ENCODE results near the gene SAMHD1. TPM values are rescaled to one million over a fixed set of nuclear protein-coding genes. Genes with fewer than 3 reads are reported as not detected.

SAMHD1 gene
- total and polyA plus RNA-seq, 2 of the 8 experiments (the other 6 are each of a cell fraction or from before 2014, with no cell fraction given): 22.0 to 37.1 TPM

DNA sequence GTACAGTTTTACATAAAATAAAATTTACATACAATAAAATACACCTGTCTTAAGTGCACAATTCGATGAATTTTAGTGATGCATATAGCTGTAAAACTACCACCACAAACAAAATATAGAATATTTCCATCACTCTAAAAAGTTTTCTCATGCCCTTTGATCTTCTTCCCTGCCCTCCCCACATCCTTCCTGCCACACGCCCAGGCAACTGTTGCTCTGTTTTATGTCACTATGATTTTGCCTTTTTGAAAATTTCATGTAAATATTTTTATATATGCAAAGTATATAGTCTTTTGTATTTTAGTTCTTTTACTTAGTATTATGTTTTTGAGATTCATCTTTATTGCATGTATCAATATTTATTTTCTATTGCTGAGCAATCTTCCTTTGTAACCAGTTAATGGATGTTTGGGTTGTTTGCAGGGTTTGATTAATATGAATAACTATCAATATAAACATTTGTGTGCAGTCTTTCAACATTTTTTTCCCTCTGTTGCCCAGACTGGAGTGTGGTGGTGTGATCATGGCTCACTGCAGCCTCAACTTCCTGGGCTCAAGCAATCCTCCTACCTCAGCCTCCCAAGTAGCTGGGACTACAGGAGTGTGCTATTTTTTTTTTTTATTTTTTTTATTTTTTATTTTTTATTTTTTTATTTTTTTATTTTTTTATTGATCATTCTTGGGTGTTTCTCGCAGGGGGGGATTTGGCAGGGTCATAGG is 23.8 kb upstream of the SAMHD1 start (continued):
- TF ChIP-seq CBX5 (IDR thresholded peaks at IDR 0.05; ENCODE audit: low read depth, low read length): no peak
